ENCODE data around the gene SMIM29.
"Not testable (repeated sequence)": the region's sequence is repeated elsewhere in the genome, so short reads cannot be mapped to it uniquely, and the experiment has no call there.

SMIM29 gene

DNA sequence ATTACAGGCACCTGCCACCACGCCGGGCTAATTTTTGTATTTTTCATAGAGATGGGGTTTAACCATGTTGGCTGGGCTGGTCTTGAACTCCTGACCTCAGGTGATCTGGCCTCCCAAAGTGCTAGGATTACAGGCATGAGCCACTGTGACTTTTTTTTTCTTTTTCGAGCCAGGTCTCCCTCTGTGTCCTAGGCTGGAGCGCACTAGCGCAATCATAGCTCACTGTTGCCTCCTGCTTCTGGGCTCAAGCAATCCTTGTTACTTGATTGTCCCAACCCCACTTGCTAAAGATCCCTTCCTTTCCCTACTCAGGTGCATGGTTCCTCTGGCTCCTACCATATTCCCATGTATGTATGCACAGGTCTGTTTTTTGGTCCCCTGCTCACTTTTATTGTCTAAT is 27.4 kb upstream of the SMIM29 start:
- DNase-seq (ENCODE audit: insufficient read length, low spot score) (no peak), FAIRE-seq (no peak)
- TF ChIP-seq, protein P1, sequence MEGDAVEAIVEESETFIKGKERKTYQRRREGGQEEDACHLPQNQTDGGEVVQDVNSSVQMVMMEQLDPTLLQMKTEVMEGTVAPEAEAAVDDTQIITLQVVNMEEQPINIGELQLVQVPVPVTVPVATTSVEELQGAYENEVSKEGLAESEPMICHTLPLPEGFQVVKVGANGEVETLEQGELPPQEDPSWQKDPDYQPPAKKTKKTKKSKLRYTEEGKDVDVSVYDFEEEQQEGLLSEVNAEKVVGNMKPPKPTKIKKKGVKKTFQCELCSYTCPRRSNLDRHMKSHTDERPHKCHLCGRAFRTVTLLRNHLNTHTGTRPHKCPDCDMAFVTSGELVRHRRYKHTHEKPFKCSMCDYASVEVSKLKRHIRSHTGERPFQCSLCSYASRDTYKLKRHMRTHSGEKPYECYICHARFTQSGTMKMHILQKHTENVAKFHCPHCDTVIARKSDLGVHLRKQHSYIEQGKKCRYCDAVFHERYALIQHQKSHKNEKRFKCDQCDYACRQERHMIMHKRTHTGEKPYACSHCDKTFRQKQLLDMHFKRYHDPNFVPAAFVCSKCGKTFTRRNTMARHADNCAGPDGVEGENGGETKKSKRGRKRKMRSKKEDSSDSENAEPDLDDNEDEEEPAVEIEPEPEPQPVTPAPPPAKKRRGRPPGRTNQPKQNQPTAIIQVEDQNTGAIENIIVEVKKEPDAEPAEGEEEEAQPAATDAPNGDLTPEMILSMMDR (IDR thresholded peaks at IDR 0.05; ENCODE audit: insufficient read depth, missing control alignments) = no peak

DNA sequence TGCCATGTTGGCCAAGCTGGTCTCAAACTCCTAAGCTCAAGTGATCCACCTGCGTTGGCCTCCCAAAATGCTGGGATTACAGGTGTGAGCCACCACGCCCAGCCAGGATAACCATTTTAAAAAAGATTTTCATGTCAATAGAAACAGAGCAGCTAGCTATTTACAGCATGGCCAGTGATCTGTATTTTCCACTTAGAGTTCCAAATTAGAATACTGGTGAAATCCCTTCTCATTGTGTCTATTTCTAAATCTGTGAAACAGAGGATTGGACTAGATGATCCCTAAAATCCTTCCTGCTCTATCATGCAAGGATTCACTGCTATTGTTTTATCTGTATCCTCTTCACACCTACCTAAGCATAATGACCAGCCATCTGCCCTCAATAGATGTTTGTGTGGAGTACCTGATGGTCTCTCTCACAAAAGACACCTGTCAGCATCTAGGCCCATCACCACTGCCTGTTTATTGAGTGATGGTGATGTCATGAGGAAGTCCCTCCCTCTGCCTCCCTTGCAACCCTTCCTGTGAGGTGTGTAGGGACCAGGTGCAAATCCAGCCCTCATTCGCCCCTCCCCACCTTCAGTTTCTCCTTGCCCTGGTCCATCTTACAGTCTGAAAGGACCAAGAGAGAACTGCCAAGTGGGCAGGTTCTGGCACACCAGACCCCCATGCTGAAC is 26.5 kb upstream of the SMIM29 start:
- TF ChIP-seq, protein P1 (IDR thresholded peaks at IDR 0.05; ENCODE audit: insufficient read depth, missing control alignments) = no peak
- FAIRE-seq = no peak
- peak; percentile 26 for DNase-seq (ENCODE audit: insufficient read length, low spot score)

DNA sequence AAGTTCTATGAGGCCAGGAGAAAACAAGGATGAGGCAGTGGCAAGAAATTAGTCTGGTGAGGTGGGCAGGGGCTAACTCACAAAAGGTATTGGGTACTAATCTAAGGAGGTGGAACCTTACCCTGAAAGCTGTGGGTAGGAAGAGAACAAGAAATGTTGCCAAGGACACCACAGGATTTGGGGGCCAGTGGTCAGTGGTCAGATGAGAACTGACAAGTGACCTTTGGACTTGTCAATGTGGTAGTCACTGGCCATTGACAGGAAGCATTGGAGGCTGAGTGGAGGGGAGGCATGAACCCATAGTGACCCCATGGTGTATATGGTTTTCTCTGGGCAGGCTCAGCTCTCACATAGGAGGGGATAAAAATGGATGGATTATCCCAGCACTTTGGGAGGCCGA is 25.3 kb upstream of the SMIM29 start:
- no peak for FAIRE-seq
- DNase-seq (ENCODE audit: insufficient read length, low spot score) = no peak
- TF ChIP-seq, protein P1 (IDR thresholded peaks at IDR 0.05; ENCODE audit: insufficient read depth, missing control alignments) = no peak

DNA sequence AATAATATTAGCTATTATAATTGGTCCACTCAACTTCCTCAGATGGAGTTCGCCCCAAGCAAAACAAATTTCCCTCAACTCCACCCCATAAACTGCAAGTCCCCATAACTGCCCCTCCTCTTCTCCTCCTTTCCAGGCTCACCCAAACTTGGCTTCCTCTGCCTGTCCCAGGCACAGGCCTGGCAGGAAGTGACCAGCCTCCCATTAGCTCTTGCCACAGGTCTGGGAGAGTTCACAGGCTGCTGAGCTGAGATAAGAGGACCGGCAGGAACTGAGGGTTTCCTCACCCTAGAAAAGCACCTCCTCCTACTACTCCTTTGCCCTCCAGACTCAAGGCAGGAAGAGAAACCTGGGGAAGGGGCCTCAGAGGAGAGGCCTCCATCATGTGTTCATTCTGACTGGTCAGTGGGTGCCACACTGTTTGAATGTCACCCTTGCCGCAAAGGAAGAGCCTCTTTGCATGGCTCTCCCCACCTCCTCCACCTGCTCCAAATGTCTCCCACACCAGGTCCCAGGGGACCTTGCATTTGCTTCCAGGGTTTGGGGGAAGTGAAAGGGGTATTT is 24.5 kb upstream of the SMIM29 start:
- no peak for FAIRE-seq
- no peak for DNase-seq (ENCODE audit: insufficient read length, low spot score)
- TF ChIP-seq, protein P1 (IDR thresholded peaks at IDR 0.05; ENCODE audit: insufficient read depth, missing control alignments) = no peak

GRCh38 chr6:34272013-34272926 is 23.5 kb upstream of the SMIM29 start:
- FAIRE-seq (no peak), DNase-seq (ENCODE audit: insufficient read length, low spot score) (no peak)
- TF ChIP-seq, protein P1 (IDR thresholded peaks at IDR 0.05; ENCODE audit: insufficient read depth, missing control alignments) = no peak

GRCh38 chr6:34269658-34270341 is 21.0 kb upstream of the SMIM29 start:
- not testable (repeated sequence) for DNase-seq (ENCODE audit: insufficient read length, low spot score); FAIRE-seq

DNA sequence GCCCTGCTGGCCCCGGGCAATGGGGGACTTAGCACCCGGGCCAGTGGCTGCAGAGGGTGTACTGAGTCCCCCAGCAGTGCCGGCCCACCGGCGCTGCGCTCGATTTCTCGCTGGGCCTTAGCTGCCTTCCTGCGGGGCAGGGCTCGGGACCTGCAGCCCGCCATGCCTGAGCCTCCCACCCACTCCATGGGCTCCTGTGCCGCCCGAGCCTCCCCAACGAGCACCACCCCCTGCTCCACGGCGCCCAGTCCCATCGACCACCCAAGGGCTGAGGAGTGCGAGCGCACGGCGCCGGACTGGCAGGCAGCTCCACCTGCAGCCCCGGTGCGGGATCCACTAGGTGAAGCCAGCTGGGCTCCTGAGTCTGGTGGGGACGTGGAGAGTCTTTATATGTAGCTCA is 20.3 kb upstream of the SMIM29 start:
- FAIRE-seq; DNase-seq (ENCODE audit: insufficient read length, low spot score): not testable (repeated sequence)
